ENCODE data around the gene AAK1. TPM values are rescaled to one million over a fixed set of nuclear protein-coding genes. Genes with fewer than 3 reads are reported as not detected.
"Not testable (repeated sequence)": the region's sequence is repeated elsewhere in the genome, so short reads cannot be mapped to it uniquely, and the experiment has no call there.

Gene AAK1
- polyA plus RNA-seq, 1 experiment = 31.1 TPM

- H3K27me3 ChIP-seq (ENCODE audit: control insufficient read depth, insufficient read depth, low read length) = no peaks in the 10 kb centered on the region
- no peak for DNase-seq (ENCODE audit: low read depth, low spot score)
- TF ChIP-seq, protein P1, sequence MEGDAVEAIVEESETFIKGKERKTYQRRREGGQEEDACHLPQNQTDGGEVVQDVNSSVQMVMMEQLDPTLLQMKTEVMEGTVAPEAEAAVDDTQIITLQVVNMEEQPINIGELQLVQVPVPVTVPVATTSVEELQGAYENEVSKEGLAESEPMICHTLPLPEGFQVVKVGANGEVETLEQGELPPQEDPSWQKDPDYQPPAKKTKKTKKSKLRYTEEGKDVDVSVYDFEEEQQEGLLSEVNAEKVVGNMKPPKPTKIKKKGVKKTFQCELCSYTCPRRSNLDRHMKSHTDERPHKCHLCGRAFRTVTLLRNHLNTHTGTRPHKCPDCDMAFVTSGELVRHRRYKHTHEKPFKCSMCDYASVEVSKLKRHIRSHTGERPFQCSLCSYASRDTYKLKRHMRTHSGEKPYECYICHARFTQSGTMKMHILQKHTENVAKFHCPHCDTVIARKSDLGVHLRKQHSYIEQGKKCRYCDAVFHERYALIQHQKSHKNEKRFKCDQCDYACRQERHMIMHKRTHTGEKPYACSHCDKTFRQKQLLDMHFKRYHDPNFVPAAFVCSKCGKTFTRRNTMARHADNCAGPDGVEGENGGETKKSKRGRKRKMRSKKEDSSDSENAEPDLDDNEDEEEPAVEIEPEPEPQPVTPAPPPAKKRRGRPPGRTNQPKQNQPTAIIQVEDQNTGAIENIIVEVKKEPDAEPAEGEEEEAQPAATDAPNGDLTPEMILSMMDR (IDR thresholded peaks at IDR 0.05; ENCODE audit: low read depth, low read length) = no peak
- CTCF ChIA-PET = no interaction called here
- H3K27ac ChIP-seq (ENCODE audit: low read depth, low read length) = no peak overlapping the region
- no peaks in the 10 kb centered on the region; the same call in 1 of the 2 replicates for H3K9me3 ChIP-seq (ENCODE audit: control insufficient read depth, insufficient read depth, low read length)
- no peak overlapping the region for H3K4me3 ChIP-seq (ENCODE audit: low read depth, low read length)
- POLR2A ChIA-PET = no interaction called here
Observed at GRCh38 chr2:69669666-69670065, 26.1 kb upstream of the AAK1 start.

GRCh38 chr2:69668598-69668997 is 25.1 kb upstream of the AAK1 start:
- TF ChIP-seq, protein P1 (IDR thresholded peaks at IDR 0.05; ENCODE audit: low read depth, low read length) = no peak
- H3K27ac ChIP-seq (ENCODE audit: low read depth, low read length) = no peak overlapping the region
- CTCF ChIA-PET = interaction anchor here (1.6 kb wide), 1 partner anchor 56 kb away, joined by 3 read pairs; no protein-coding TSS in a partner anchor

DNA sequence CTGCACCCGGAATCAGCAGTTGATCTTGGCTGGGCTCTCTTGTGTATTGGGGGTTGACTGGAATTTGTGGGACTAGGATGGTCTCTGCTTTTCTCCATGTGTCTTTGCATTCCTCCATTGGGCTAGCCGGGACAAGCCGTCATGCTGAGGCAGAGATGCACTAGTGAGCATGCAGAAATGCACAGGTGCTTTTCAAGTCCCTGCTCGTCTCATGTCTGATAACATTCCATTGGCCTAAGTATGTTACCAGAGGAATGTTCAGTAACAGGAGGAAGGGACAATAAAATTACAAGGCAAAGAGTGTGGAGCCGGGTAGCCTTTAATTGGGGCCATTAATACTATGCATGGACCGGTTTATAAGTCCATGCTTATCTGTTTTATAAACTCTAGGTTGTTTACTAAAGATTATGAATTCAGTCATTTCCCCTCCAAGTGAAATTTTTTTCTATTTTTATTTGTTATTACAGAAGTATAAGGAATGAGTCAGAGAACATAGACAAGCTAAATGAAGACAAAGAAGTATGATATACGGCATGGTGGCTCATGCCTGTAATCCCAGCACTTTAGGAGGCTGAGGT is 24.4 kb upstream of the AAK1 start:
- CTCF ChIA-PET = interaction anchor here (1.6 kb wide), 1 partner anchor 57 kb away, joined by 3 read pairs; no protein-coding TSS in a partner anchor
- no peak for DNase-seq (ENCODE audit: low read depth, low spot score)
- TF ChIP-seq, protein P1 (IDR thresholded peaks at IDR 0.05; ENCODE audit: low read depth, low read length) = no peak
- Histone ChIP-seq H3K4me3 (ENCODE audit: low read depth, low read length) (no peak overlapping the region), H3K9me3 (ENCODE audit: control insufficient read depth, insufficient read depth, low read length) (no peaks in the 10 kb centered on the region; the same call in 1 of the 2 replicates), H3K27me3 (ENCODE audit: control insufficient read depth, insufficient read depth, low read length) (no peaks in the 10 kb centered on the region), H3K27ac (ENCODE audit: low read depth, low read length) (no peak overlapping the region)
- POLR2A ChIA-PET = no interaction called here

More at GRCh38 chr2:69668598-69668997, 25.1 kb upstream of the AAK1 start:
- DNase-seq (ENCODE audit: low read depth, low spot score) = no peak
- Histone ChIP-seq H3K27me3 (ENCODE audit: control insufficient read depth, insufficient read depth, low read length) (no peaks in the 10 kb centered on the region), H3K4me3 (ENCODE audit: low read depth, low read length) (no peak overlapping the region), H3K9me3 (ENCODE audit: control insufficient read depth, insufficient read depth, low read length) (no peaks in the 10 kb centered on the region; the same call in 1 of the 2 replicates)
- POLR2A ChIA-PET = interaction anchor here (0.7 kb wide), 1 partner anchor 307 kb away, joined by 3 read pairs; no protein-coding TSS in a partner anchor

DNA sequence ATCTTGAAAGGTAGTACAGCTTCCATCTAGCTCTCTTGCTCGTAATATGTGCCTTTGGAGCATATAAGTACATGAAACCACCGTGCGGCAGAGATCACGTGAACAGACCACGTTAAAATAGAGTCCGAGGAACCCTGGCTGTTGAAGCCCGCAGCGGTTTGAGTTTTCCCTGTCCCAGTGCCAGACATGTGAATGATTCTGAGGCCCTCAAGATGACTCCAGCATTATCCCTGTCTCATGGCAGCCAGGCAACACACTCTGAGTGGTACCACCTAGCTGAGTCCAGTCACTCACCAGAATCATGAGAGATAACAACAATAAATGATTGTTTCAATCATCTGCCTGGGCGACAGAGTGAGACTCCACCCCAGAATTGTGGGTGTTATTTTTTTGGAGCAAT is 21.6 kb upstream of the AAK1 start:
- no peaks in the 10 kb centered on the region for H3K9me3 ChIP-seq (ENCODE audit: control insufficient read depth, insufficient read depth, low read length)
- H3K4me3 ChIP-seq (ENCODE audit: low read depth, low read length) = no peak overlapping the region
- DNase-seq (ENCODE audit: low read depth, low spot score) = no peak
- CTCF ChIA-PET = interaction anchor here (1.0 kb wide), 1 partner anchor 50 kb away, joined by 3 read pairs; no protein-coding TSS in a partner anchor
- H3K27ac ChIP-seq (ENCODE audit: low read depth, low read length) = no peak overlapping the region
- POLR2A ChIA-PET = no interaction called here
- no peaks in the 10 kb centered on the region for H3K27me3 ChIP-seq (ENCODE audit: control insufficient read depth, insufficient read depth, low read length)
- TF ChIP-seq, protein P1 (IDR thresholded peaks at IDR 0.05; ENCODE audit: low read depth, low read length) = no peak

- CTCF ChIA-PET = interaction anchor here (1.0 kb wide), 1 partner anchor 51 kb away, joined by 3 read pairs; no protein-coding TSS in a partner anchor
- Histone ChIP-seq H3K27me3 (ENCODE audit: control insufficient read depth, insufficient read depth, low read length) (no peaks in the 10 kb centered on the region), H3K4me3 (ENCODE audit: low read depth, low read length) (no peak overlapping the region), H3K27ac (ENCODE audit: low read depth, low read length) (no peak overlapping the region), H3K9me3 (ENCODE audit: control insufficient read depth, insufficient read depth, low read length) (no peaks in the 10 kb centered on the region)
- POLR2A ChIA-PET = no interaction called here
- TF ChIP-seq, protein P1 (IDR thresholded peaks at IDR 0.05; ENCODE audit: low read depth, low read length) = no peak
- no peak for DNase-seq (ENCODE audit: low read depth, low spot score)
Observed at GRCh38 chr2:69663860-69664259, 20.3 kb upstream of the AAK1 start.

DNA sequence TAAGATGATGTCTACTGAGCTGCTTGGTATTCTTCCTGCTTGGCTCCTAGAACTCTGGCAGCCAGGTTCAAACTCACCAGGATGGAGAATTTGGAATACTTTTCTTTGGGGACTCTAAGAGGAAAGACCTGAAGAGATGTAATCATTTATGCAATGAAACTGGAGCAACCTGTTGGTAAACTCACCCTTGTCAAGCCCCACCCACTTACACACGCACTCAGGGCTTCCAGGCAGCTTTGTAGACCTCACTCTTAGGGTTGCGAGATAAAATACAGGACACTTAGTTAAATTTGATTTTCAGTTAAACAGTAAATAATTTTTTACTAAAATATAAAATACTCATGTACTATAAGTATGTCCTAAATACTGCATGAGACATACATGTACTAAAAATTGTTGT is 19.0 kb upstream of the AAK1 start:
- H3K27ac ChIP-seq (ENCODE audit: low read depth, low read length); POLR2A ChIA-PET; H3K27me3 ChIP-seq (ENCODE audit: control insufficient read depth, insufficient read depth, low read length); H3K9me3 ChIP-seq (ENCODE audit: control insufficient read depth, insufficient read depth, low read length); DNase-seq (ENCODE audit: low read depth, low spot score); H3K4me3 ChIP-seq (ENCODE audit: low read depth, low read length): not testable (repeated sequence)
- CTCF ChIA-PET = interaction anchor here (0.6 to 0.7 kb wide), 2 partner anchors 15 to 154 kb away, joined by 3 to 4 read pairs; no protein-coding TSS in a partner anchor
